MCF 10A (cell line): ENCODE results near the gene PDE1A. TPM values are rescaled to one million over a fixed set of nuclear protein-coding genes. Genes with fewer than 3 reads are reported as not detected.

Source experiments
- BruUV-seq: library from RNA; stranded (reverse); fragments of 400-500 nt; replicated peaks from 2 replicates; lab custom pipeline; 2021; lab: Mats Ljungman, UMichigan
- CTCF ChIA-PET: fragments of 300-600 bp; sonication (Branson Sonifier 250); formaldehyde crosslinking; extraction: SDS; loops from one replicate; lab custom pipeline; 2021; ENCODE audit warnings: antibody characterized with exemption, inconsistent platforms; lab: Yijun Ruan, JAX
- POLR2A ChIA-PET: fragments of 300-600, 350-650 bp; sonication (Branson Sonifier 250); formaldehyde crosslinking; extraction: SDS; loops from one replicate; lab custom pipeline; 2020; ENCODE audit warnings: antibody characterized with exemption, inconsistent platforms; lab: Yijun Ruan, JAX
- DNase-seq: peaks from one replicate; pipeline ENCODE4 v3.0.0-alpha.2; 2018; ENCODE audit not compliant: unreplicated experiment
- H3K27ac Mint-ChIP-seq: one replicate; pipeline ENCODE4 v1.8.0; 2022; ENCODE audit warnings: mild to moderate bottlenecking, low read depth, mixed read lengths; ENCODE audit not compliant: unreplicated experiment
- H3K27me3 Mint-ChIP-seq: one replicate; pipeline ENCODE4 v1.8.0; 2022; ENCODE audit warnings: mixed read lengths; ENCODE audit not compliant: insufficient read depth, unreplicated experiment
- H3K36me3 Mint-ChIP-seq: one replicate; pipeline ENCODE4 v1.8.0; 2022; ENCODE audit warnings: mild to moderate bottlenecking, moderate library complexity, mixed read lengths; ENCODE audit not compliant: insufficient read depth, unreplicated experiment
- H3K4me1 Mint-ChIP-seq: one replicate; pipeline ENCODE4 v1.8.0; 2022; ENCODE audit warnings: mixed read lengths; ENCODE audit not compliant: insufficient read depth, unreplicated experiment
- H3K4me3 Mint-ChIP-seq: one replicate; pipeline ENCODE4 v1.8.0; 2022; ENCODE audit warnings: mild to moderate bottlenecking, moderate library complexity, mixed read lengths; ENCODE audit not compliant: unreplicated experiment
- H3K9me3 Mint-ChIP-seq: one replicate; pipeline ENCODE4 v1.8.0; 2022; ENCODE audit warnings: mixed read lengths; ENCODE audit not compliant: unreplicated experiment
- intact Hi-C: fragments of 100-400 bp; cut with micrococcal nuclease; formaldehyde crosslinking; loops from 2 replicates; pipeline ENCODE4 v1.14.1; 2022
- total RNA-seq: library from RNA; stranded (reverse); gene quantifications from 2 replicates; pipeline ENCODE4 v1.2.3, GENCODE V29; 2022
- TF ChIP-seq, protein P1 (sequence below): fragments of 200-600 bp; IDR thresholded peaks from one replicate; pipeline ENCODE4 v1.8.0; 2022; ENCODE audit warnings: antibody characterized with exemption, mild to moderate bottlenecking; ENCODE audit not compliant: unreplicated experiment

Gene PDE1A
- total RNA-seq, 1 experiment from 2014 or later = 0.30 TPM

DNA sequence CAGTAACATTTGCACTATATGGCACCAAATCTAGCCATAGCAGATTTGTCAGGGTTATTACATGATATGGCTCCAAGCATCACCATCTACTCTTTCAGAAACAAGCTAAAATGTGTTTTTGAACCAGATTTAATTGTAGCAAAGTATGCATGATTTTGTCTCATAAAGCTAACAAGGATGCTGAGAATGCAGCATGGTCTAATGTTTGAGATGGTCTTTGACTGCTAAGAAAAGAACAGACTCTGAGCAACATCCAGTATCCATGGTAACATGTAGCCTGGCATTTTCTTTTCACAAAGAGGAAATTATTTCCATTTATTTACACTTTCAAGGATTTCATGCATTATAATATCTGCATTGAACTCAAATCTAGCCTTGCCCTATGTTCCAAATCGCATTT, 206.5 kb downstream of the PDE1A start:
- BruUV-seq = no TSS peak
- no peaks in the 10 kb centered on the region for H3K27me3 Mint-ChIP-seq
- H3K9me3 Mint-ChIP-seq = no peaks in the 10 kb centered on the region
- H3K4me1 Mint-ChIP-seq = no peaks in the 10 kb centered on the region
- no peak for DNase-seq
- ChIA-PET POLR2A (no interaction called here), CTCF (interaction anchor here (0.5 to 0.8 kb wide), 2 partner anchors 21 to 25 kb away, joined by 3 to 4 read pairs; no protein-coding TSS in a partner anchor)
- H3K36me3 Mint-ChIP-seq = no peaks in the 10 kb centered on the region
- TF ChIP-seq, protein P1, sequence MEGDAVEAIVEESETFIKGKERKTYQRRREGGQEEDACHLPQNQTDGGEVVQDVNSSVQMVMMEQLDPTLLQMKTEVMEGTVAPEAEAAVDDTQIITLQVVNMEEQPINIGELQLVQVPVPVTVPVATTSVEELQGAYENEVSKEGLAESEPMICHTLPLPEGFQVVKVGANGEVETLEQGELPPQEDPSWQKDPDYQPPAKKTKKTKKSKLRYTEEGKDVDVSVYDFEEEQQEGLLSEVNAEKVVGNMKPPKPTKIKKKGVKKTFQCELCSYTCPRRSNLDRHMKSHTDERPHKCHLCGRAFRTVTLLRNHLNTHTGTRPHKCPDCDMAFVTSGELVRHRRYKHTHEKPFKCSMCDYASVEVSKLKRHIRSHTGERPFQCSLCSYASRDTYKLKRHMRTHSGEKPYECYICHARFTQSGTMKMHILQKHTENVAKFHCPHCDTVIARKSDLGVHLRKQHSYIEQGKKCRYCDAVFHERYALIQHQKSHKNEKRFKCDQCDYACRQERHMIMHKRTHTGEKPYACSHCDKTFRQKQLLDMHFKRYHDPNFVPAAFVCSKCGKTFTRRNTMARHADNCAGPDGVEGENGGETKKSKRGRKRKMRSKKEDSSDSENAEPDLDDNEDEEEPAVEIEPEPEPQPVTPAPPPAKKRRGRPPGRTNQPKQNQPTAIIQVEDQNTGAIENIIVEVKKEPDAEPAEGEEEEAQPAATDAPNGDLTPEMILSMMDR = no peak
- no peak overlapping the region for H3K27ac Mint-ChIP-seq
- no peak overlapping the region for H3K4me3 Mint-ChIP-seq
- intact Hi-C loops = no loop called here

- H3K9me3 Mint-ChIP-seq = no peaks in the 10 kb centered on the region
- no peak overlapping the region for H3K4me3 Mint-ChIP-seq
- no peaks in the 10 kb centered on the region for H3K36me3 Mint-ChIP-seq
- BruUV-seq = no TSS peak
- intact Hi-C loops = no loop called here
- no peak overlapping the region for H3K27ac Mint-ChIP-seq
- DNase-seq = no peak
- ChIA-PET CTCF (no interaction called here), POLR2A (no interaction called here)
- H3K27me3 Mint-ChIP-seq = no peaks in the 10 kb centered on the region
- TF ChIP-seq, protein P1 = no peak
- no peaks in the 10 kb centered on the region for H3K4me1 Mint-ChIP-seq
Observed at GRCh38 chr2:182210669-182211068, 216.2 kb downstream of the PDE1A start.

DNA sequence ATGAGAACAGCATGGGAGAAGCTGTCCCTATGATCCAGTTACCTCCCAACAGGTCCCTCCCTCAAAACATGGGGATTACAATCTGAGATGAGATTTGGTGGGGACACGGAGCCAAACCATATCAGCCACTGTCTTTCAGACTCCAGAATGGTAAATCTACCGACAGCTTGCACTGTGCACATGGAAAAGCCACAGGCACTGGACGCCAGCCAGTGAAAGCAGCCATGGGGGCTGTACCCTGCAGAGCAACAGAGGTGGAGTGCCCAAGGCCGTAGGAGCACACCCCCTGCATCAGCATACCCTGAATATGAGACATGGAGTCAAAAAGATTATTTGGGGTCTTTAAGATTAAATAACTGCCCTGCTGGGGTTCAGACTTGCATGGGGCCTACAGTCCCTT, 218.4 kb downstream of the PDE1A start:
- no TSS peak for BruUV-seq
- POLR2A ChIA-PET = no interaction called here

GRCh38 chr2:182207049-182207746, 219.6 kb downstream of the PDE1A start:
- Mint-ChIP-seq H3K27me3 (no peaks in the 10 kb centered on the region), H3K27ac (no peak overlapping the region), H3K4me1 (no peaks in the 10 kb centered on the region), H3K4me3 (no peak overlapping the region), H3K36me3 (no peaks in the 10 kb centered on the region), H3K9me3 (no peaks in the 10 kb centered on the region)
- TF ChIP-seq, protein P1 = no peak
- ChIA-PET POLR2A (no interaction called here), CTCF (no interaction called here)
- no TSS peak for BruUV-seq
- intact Hi-C loops = no loop called here
- DNase-seq = no peak

More for the DNA sequence above, 218.4 kb downstream of the PDE1A start:
- no peak for DNase-seq
- Mint-ChIP-seq H3K27me3 (no peaks in the 10 kb centered on the region), H3K9me3 (no peaks in the 10 kb centered on the region), H3K36me3 (no peaks in the 10 kb centered on the region), H3K4me3 (no peak overlapping the region), H3K4me1 (no peaks in the 10 kb centered on the region), H3K27ac (no peak overlapping the region)
- CTCF ChIA-PET = no interaction called here
- TF ChIP-seq, protein P1 = no peak
- intact Hi-C loops = no loop called here
